GM20431 (cell line): ENCODE results near the gene GNB1L.
"Not testable (repeated sequence)": the region's sequence is repeated elsewhere in the genome, so short reads cannot be mapped to it uniquely, and the experiment has no call there.

Source experiments
- in situ Hi-C: fragments of 300-500 bp; cut with MseI, MboI; formaldehyde crosslinking; loops from one replicate; pipeline ENCODE4 v1.15.0; 2020; ENCODE audit warnings: low sequenced_read_pairs; ENCODE audit not compliant: unreplicated experiment

The GNB1L gene

DNA sequence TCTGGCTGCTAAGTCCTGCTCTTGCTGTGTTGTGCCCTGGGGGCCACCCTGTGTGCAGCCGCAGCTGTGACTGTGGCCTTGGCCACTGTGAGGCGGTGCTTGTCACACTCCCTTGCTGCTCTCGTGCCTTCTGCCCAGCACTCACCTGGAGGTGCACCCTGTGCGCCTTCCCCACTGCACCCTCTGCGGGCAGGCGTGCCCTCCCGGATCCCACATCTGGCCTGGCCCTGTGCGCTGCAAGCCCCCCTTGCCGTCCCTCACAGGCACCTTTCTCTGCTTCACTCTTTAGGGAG is 66.9 kb downstream of the GNB1L start:
- in situ Hi-C loops, result no loop called here

DNA sequence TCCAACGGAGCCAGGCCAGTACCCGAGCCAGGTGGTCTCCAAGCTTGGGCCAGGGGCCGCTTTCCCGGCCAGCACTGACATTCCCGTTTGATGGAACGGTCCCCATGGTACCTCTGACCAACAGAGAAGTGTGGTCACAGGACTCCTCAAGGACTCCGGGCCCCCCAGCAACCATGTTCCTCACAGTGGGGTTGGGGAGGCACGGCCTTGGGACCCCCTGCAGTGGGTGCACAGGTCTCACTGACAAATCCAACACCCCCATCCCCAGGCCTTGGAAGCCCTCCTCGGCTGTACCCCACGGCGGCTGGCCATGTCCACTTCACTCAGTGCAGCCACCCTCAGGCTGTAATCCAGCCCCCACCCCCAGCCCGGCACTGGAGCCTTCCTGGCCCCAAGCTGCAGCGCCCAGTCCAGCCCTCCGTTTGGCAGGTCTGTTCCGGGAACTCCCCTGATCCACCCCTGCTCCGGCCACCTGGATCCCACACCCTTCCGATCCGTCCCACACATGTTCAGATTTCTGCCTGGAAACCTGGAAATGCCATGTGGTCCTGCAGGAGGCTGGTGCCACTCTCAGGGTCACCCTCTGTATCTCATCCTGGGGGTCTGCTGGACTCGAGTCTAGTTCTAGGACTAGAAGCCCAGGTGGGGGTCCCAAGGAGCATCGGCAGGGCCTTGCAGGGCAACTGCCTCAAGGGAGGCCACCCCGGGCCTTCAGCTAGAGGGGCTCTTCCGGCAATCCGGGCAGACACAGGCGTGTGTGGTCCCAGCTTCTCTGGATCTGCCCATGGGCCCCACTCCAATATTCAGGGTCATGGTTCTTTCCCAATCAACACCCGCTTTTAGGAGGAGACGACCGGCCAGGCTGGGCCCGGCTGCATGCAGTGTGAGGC is 67.5 kb downstream of the GNB1L start:
- in situ Hi-C loops, result no loop called here

DNA sequence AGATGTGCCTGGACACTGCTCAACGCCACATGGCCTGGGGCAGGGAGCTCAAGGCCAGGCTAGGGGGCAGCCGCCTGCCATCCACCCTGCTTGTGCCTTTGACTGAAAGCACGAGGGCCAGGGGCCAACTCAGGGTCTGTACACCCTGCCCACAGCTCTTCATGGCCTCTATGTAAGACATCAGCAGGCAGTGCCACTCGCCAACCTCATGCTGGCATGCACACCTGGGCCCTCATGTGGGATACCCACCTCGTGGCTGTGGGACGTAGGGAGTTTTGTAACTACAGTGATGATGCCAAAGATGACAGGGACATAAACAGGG is 68.4 kb downstream of the GNB1L start:
- in situ Hi-C loops, result no loop called here

DNA sequence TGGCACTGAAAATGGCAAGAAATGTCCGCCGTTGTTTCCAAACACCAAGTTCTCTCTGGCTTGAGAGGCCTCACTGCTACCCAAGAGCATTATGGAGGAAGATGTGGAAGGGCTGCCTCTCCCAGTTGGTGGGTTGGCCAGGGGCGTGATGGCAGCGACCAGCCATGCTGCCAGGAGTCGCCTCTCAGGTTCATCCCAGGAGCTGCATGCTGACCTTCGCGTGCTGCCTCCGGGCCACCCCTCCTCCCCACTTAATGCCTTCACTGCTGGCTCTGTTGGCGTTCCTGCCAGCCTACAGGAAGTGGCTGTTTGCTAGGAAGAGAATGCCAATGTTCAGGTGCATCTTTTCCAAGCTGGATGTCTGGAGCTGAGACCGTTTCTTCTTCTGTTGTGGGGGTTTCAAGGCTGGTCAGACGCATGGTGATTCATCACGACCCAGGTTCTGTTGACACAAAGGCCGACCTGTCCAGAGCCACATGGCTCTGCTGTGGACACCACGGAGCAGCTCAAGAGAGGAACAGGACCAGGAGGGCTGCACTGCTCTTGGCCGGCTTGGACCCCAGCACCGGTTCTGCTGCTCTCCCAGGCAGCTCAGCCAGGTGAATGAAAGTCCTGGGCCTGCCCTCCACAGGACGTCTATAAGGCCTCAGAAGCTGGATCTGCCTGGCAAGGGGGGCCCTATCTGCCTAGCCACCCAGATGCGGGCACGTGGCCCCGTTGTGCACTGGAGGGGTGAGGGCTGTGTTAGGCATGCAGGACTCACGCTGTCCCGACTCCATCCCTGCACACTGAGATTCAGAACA is 69.0 kb downstream of the GNB1L start:
- in situ Hi-C loops, result no loop called here

DNA sequence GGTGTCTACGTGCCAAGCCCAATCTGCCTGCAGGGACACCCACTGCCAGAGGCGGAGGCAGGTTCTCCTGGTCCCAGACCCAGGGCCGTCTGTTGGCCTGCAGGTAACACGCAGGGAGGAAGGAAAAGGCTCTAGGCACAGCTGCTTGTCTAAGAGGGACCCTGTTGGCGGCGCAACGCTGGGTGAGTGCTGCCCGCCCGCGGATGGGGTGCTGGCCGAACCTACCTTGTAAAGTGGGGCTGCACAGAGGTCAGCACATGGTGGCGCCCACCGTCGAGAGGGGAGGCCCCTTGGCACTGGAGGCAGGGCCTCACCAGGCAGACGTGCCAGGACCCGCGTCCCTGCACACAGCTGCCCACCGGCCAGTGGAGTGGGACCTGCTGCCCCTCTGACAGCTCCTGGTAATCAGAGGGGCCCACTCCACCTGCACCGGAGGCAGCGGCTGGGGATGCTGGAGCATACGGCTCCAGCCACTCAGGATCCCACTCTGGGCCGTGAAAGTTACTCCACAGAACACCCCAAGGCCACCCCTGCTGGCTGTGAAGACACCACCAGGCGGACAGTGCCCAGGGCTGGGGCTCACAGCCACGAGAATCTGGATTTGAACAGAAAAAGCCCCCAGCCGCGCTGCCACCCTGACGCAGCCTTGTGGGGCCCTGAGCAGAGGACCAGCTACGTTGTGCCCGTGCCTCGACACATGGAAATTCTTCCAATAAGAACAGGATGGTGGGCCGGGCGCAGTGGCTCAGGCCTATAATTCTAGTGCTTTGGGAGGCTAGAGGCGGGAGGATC is 70.1 kb downstream of the GNB1L start:
- in situ Hi-C loops, result no loop called here

DNA sequence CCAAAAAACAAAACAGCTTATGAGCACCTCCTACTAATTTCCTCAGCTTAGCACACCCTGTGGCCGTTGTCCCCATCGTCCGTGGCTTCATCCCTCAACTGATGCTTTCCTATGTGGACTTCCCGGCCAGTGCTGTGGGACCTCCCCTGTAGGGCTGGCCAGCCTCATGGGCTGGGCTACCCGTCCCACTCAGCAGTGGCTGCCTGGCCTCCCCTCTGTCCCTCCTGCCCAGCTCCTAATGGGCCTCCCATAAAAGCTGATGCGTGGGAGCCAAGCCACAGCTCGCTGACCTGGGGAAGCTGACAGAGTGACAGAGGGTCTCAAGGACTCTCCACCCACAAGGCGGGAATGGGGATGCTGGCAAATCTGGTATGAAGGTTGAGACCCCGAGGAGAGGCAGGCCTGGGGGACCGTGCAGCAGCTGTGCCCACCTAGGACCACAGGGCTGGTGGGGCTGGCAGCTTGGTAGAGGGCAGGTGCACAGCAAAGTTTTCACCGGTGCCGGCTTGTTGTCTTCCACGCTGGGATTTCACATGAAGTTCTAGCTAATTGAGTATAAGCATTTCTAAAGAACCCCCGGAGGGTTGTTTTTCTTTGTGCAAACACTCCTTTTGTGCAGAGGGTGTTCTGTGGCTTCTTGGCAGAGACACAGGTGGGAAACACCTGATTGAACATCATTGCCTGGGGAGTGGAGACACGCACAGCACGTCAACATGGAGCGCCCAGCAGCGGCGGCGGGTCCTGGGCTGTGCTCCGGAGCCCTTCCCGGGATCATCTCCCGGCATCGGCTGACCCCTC is 70.9 kb downstream of the GNB1L start:
- in situ Hi-C loops, result no loop called here

DNA sequence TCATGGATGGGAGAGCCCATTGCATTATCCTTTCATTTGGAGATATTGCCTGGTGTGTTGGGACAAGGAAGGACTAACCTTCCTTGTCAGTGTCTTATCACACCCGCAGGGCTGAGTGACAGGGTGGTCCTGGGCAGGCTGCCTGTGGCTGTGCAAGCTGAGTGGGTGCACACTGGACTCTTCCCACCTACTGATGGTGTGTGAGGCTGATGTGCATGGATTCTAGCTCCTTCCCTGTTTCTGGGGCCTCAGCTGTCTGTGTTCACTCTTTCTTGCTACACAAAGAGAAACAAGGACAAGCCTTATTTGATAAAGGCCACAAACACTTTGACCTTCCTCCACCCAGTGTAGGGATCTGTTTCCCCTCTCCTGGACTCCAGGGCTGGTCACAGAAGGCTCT is 72.1 kb downstream of the GNB1L start:
- in situ Hi-C loops, result no loop called here

DNA sequence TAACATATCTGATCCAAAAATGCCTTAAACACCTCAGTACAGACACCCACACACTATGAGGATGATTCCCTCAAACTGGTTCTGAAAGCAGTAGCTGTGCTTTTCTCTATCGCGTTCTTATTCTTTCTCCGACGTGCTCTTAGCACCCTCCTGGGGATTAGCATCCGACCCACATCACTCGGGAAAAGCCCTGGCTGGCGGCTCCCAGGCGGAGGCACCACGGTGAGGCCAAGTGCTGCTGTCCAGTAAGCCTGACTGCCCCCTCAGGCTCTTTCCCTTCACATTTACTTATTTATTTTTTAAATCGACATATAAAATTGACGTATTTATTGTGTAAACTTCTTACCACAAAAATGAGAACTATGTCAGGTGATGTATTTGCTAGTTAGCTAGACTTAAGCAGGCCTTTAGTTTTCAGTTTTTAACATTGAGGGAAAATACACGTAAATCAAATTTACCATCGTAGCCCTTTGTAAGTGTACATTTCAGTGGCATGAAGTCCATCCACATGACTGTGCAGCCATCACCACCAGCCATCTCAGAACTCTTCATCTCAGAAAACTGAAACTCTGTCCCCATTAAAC is 74.9 kb downstream of the GNB1L start:
- in situ Hi-C loops, result no loop called here

DNA sequence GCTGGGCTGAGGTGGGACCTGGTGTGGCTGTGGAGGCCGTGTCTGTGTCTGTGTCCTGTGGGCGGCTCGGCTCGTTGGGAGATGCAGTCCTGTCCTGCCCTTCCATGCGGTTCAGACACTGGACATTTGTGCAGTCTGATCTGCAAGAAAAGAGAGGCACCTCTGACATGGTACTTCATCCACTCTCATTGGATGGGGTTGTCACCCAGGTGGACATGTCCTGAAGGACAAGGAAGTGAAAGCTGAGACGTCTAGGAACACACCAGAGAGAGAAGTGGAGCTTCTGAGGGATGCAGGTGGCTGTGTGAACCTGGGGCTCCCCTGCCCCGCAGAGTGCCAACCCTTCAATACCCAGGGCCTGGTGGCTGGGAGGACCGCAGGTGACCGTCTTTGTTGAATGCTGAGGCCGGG is 75.7 kb downstream of the GNB1L start:
- in situ Hi-C loops, result no loop called here

DNA sequence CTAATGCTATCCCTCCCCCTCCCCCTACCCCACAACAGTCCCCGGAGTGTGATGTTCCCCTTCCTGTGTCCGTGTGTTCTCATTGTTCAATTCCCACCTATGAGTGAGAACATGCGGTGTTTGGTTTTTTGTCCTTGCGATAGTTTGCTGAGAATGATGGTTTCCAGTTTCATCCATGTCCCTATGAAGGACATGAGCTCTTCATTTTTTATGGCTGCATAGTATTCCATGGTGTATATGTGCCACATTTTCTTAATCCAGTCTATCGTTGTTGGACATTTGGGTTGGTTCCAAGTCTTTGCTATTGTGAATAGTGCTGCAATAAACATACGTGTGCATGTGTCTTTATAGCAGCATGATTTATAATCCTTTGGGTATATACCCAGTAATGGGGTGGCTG is 77.5 kb downstream of the GNB1L start:
- in situ Hi-C loops, result not testable (repeated sequence)

DNA sequence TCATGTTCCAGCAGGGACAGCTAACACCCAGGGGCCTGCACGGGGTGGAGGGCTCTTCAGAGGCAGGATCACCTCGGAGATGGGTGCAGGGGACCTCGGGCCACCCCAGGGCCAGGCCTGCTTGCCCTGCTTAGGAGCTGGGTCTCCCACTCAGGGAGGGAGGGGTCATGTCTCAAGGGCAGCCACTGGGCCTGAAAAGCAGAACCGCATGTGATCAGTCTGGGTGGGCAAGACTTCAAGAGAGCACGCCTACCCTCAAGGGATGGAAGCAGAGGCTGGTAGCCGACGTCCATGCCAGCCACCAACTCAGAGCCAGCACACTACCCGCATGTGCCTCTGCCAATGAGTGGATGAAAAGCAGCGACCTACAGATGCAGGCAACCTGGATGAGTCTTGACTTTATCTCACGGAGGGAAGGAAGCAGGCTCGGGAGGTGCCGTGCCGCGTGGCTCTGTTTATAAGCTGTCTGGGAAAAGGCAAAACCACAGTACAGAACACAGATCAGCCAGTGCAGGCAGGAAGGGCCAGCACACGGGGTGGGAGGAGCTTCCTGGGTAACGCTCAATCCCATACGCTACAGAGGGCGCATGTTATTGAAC is 78.1 kb downstream of the GNB1L start:
- in situ Hi-C loops, result no loop called here

DNA sequence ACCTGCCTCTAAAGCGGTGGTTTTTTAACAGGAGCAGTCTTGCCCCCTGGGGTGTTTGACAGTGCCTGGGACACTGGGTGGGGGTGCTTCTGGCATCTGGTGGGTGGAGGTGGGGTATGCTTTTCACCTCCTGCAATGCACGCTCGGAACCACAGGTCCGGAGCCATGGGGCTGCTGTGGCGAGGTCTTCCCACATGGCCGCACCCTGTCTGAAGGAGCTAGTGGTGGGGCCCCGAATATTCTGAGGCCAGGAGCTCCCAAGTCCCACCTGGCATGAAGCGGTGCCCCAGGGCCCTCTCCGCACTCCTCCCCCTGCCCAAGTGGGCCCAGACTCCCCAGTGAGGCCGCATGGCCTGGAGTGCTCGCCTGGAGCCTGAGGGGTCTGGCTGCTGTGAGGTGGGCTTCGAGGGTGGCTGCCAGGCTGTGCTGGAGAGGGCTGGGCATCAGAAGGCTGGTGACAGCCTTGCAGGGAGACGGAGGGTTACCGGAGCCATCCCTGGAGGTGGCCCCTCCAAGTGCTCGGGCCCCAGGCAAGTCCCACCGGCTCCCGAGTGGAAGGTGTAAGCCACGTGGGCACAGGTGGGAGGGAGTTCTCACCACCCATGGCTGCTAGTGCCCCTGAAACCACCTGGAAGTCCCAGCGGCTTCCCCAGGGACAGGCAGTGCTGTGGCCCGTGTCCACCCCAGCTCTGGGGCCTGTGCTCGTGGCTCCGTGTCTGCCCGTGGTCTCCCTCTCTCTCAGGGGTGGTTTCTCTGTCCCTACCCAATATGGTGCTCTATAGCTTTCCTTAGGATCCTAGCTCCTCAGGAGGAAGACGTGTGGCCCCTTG is 79.0 kb downstream of the GNB1L start:
- in situ Hi-C loops, result no loop called here

DNA sequence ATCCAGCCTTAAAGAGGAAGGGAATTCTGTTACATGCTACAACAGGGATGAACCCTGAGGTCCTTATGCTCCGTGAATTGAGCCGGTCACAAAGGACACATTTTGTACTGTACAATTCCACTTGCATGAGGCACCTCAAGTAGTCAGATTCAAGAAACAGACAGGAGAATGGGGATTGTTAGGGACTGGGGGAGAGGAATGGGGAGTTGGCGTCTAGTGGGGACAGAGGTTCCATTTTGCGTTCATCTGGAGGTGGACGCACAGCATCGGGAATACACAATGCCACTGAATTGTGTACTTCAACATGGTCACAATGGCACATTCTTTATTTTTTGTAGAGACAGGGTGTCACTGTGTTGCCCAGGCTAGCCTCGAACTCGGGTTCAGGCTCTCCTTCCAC is 80.0 kb downstream of the GNB1L start:
- in situ Hi-C loops, result no loop called here

DNA sequence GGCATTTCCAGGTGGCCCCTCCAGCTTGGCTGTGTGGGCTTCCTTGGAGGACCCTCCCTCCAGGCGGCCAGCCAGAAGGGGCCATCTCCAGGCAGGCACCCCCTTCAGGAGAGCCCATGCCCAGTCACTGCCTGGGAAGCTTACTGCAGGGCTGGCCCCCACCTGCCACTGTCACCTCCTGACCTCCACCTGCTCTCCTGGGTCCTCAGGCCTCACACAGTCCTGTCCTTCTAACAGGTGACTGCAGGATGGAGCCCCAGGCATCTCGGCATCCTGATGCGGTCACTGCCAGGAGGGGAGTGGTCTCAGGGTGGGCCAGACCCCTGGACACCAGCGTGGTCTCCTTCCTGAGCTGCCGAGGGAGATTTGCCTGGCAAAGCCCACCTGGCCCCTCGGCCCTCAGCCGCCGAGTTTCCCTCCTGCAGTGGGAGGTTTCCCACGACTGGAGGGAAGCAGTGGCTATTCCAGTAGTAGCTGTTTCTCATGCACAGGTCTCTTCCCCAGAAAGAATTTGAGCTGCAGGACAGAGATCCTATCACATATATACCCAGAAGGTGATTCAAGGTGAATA is 81.1 kb downstream of the GNB1L start:
- in situ Hi-C loops, result no loop called here

DNA sequence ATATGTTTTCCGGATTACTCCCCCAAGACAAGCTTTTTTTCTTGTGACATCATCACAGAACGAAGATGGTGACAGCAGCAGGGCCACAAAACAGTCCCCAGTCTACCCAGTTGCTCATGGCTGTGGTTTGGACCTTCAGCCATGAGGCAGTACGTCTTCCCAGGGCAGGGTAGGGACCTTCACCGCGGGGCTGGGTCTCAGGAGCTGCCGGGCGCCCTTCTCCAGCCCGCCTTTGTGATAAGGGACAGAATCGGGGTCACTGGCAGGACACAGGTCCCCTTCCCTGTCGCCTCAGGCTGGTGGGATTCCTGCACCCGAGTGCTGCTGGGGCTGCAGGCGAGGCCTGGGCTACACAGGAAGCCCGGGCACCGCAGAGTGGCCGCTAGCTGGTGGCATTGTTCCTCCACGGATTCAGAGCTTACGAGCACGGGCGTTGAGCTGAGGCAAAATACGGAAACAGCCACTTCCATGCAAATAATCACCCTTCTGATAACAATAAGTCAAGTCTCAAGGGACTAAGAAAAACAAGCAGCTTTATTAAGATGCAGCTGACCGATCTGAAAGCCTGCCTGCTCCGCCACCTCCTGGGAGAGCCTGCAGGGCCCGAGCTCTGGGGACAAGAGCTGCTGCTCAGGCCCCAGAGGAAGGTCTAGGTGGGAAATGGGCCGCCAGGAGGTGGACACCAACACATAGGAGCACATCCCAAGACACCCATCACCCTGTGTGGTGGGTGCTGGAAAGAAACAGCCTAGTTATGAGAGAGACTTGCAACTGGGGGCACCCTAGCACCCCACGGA is 81.8 kb downstream of the GNB1L start:
- in situ Hi-C loops, result no loop called here

DNA sequence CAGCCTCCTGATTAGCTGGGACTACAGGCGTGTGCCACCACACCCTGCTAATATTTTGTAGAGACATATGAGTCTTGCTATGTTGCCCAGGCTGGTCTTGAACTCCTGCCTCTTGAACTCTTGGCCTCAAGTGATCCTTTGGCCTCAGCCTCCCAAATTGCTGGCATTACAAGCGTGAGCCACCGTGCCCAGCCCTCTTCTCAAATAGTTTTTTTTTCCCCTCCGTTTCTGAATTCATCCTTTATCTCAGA is 82.3 kb downstream of the GNB1L start:
- in situ Hi-C loops, result no loop called here

DNA sequence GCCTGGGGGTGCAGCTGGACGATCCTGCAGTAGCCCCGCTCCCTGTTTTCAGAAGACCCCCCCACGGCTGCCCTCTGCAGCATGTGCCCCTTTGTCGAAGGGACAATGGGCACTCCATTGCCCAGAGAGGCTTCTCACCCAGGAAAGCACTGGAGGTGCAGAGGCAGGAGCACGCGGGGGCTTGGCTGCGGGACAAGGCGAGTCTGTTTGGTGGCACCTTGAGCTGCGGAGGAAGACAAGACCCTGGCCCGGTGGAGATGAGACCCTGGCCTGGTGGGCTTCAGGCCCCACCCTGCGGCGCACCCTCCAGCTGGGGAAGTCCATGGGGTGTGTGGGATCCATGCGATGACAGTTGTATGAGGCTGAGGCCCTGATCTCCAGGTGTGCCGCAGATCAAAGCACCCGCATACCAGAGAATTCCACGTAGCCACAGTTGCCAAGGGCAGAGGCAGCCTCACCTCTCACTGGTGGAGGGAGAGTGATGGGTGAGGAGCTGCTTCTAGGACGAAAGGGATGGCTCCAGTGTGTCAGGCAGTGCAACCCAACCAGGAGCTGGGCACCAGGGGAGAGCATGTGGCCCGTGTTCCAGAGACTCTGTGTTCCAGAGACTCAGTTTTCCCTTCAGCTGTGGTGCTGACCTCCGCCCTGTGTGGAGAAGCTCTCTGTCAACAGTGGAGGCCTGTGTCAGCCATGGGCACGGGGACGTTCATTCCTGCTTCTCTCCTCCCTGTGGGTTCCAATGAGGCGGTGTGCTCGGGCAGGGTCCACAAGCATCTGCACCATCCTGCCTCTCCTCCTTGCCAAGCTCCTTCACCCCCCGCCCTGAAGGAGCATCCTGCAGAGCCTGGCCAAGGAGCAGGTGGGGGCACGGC is 84.1 kb downstream of the GNB1L start:
- in situ Hi-C loops, result no loop called here
